Pons (tissue), 1 donor: ENCODE measurements around the gene MTHFD1L.
A peak's percentile ranks its signal among the peaks of the same experiment; 100 is the strongest.

ENCODE experiments used
- DNase-seq: peaks from one replicate; pipeline ENCODE4 v3.0.0-alpha.2; 2016; ENCODE audit warnings: low spot score

MTHFD1L gene

DNA sequence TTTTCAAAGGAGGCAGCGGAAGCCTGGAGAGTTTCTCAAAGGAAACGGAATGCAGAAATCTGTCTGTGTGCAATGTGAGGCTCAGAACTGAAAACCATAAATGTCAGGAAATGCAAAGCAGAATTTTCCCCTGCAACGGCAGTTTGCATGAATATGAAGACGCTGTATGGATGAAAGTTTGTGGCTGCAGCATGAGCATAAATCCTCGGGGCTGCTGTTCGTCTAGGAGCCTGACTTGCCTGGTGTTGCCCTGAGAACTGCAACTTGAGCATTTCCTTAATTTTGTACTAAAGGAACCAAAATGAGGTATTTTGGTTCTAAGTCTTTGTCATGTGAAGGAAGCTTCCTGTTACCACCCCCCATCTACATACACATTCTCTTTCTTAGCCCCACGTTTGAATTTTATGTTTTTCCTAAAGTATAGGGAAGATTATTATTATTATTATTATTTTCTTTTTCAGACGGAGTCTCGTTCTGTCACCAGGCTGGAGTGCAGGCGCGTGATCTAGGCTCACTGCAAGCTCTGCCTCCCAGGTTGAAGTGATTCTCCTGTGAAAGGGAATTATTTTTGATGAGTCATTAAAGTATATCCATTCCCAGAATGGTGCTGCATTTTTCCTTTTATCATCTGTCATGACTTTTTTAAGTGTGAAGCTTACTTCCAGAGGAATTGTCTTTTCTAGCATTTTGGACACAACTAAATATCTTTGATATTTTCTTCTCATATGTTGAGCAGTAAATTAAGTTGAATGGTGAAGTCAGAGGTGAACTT lies 33.1 kb downstream of the MTHFD1L start:
- DNase-seq: no peak

DNA sequence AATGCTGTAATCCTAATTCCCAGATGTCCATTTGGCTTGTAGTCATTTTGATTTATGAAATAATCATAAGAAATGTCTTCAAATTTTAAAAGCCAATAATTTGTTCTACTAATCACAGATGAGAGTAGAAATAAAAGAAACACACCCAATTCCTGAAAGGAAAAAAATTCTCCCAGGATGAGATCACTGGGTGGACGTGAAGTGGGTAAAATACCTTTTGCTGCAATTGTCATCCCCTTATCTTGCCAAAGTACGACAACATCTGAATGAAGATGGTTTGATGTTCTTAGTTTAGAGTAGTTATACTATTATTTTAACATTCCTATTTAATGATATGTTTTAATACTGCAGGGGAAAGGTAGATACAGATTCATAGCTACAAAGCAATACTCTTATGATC lies 33.7 kb downstream of the MTHFD1L start:
- no peak for DNase-seq

DNA sequence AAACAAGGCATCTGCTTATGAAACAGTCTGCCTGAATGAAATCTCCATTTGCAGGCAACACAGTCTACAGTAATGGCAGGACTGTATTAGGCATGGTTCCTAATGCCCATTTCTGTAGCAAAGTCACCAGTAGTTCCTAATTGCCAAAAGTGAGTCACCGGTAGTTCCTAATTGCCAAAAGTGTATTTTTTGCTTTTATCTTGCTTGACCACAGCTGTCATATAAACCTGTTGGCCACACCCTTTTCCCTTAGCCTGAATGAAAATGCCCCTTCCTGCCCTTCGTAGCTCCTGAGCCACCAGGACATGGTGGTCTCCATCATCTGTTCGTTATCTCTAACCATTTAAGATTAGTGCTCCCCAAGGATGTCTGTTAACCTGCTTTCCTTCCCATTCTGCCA lies 34.5 kb downstream of the MTHFD1L start:
- DNase-seq: no peak

DNA sequence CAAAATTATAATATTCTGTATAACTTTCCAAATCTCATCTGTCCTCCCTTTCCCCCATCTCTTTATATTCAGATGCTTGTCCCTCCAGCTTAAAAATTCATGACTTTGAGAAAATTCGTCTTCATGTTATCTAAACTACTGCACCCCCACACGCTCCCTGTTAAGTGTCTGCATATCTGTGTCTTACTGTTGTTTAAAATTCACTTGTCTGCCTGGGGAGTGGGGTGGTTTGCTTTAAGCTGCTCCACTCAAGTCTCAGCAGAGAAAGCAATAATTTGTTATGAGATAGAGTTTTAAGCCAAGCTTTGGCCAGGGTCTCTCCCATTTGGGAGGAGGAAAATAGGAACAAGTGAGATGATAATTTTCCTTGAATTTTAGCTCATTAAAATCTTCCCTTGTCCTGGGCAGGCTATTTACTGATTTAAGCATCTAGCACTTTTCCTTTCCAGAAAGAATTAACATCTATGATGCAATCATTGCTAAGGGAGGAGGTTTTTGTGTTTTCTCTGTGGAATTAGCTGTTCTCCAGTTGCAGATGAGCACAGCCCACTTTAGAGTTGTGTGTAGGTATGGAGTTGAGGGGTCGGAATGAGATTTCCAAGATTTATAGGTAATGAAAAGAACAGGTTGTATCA lies 36.8 kb downstream of the MTHFD1L start:
- no peak for DNase-seq

DNA sequence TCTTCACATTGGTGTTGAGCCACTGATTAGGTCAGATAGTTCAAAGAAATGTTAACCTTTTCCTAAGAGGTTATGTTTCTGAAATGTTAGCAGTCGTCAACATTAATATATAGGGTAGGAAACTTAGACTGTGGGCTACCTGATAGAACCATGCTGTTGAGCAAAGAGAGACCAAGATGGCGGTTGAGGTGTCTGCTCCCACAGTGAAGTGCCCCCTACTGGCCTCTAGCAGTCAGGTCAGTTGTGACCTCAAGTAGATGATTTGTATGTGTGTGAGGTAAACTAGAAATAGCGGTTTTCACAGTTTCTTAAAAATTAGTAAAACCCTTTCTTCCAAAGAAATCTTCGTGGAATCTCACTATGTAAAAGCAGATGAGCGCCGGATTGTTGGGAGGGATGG lies 40.3 kb downstream of the MTHFD1L start:
- no peak for DNase-seq

DNA sequence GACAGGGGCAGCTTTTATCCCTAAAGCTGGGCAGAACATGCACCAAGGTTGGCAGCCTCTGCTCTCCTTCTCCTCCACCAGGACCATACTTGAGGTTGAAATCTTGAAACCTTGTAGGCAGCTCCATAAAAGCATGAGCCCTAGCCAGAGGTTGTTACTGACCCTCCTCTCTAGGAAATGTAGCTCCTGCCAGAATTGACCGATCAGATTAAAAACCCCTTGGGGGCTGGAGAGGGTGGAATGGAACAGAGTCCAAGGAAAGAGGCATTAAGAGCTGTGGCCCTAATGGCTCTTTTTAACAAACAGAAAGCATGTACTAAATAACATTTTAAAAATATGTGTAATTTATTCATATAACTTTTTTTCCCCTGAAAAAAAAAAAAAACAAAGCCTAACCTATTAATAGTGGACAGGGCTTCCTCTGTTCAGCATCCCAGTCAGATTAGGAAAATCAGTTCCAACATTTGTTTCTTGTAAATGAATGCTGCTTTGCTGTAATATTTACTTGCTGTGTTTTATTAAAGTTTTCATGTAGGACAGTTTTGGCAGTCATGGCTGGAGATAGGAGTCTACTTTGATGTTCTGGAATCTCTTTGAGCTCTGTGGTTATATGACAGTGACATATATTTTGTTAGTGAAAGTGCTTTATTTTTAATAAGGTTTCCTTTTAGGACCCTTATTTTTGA lies 41.3 kb downstream of the MTHFD1L start:
- DNase-seq: no peak

DNA sequence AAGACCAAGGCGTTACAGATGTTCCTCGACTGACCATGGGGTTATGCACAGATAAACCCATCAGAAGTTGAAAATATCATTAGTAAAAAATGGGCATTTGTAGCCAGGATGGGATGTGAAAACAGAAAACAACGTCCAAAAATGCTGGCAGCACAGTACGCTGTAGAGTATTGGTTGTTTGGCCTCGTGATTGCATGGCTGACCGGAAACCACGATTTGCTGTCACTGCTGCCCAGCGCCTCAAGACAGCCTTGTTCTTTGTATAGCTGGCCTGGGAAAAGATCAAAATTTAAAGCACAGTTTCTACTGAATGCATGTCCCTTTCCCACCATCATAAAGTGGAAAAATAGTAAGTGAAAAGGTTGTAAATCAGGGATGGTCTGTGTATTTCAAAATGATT lies 41.9 kb downstream of the MTHFD1L start:
- DNase-seq: peak; percentile 58

DNA sequence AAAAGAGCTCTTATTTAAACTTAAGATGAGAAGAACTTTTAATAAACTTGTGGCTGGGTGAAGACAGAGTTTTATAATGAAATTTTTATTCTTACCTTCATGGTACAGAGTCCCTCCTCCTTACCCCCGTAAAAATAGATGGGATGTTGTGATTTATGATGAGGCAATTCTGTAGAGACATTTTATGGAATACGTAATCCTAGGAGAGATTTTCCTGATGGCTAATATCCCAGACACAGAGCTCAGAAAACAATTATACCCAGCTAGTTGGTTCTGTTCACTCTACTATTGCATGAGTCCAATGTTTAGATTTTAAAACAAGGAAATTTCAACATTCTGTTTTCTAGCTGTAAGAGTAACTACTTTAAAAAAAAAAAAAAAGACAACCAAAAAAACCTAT lies 43.4 kb downstream of the MTHFD1L start:
- DNase-seq: no peak

DNA sequence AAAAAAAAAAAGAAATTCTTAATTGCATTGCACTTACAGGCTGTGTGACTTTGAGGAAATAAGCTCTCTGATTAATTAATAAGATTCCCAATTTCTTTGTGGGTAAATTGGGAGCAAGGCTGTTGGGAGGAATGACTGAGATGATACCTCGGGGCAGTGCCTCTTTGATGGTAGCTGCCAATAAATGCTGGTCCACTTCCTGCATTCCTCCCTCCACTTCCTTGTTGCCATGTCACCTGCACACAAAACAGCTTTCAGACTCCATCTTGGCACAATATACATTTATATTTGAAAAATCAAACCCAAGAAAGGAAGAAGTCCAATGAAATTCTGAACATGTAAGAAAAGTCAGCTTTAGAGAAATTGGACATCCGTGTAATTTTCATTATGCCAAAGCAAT lies 45.1 kb downstream of the MTHFD1L start:
- DNase-seq: no peak

DNA sequence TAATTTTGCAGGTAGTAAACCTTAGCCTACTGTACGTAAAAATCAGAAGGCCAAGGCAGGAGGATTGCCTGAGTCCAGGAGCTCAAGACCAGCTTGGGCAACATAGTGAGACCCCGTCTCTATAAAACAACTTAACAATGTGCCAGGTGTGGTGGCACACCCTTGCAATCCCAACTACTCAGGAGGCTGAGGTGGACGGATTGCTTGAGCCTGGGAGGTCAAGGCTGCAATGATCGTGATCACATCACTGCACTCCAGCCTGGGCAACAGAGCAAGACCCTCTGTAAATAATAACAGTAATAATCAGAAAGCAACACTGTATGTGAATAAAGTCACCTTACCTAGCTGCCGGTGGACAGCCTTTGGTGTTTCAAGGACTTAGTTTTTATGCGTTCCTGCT lies 48.9 kb downstream of the MTHFD1L start:
- no peak for DNase-seq

DNA sequence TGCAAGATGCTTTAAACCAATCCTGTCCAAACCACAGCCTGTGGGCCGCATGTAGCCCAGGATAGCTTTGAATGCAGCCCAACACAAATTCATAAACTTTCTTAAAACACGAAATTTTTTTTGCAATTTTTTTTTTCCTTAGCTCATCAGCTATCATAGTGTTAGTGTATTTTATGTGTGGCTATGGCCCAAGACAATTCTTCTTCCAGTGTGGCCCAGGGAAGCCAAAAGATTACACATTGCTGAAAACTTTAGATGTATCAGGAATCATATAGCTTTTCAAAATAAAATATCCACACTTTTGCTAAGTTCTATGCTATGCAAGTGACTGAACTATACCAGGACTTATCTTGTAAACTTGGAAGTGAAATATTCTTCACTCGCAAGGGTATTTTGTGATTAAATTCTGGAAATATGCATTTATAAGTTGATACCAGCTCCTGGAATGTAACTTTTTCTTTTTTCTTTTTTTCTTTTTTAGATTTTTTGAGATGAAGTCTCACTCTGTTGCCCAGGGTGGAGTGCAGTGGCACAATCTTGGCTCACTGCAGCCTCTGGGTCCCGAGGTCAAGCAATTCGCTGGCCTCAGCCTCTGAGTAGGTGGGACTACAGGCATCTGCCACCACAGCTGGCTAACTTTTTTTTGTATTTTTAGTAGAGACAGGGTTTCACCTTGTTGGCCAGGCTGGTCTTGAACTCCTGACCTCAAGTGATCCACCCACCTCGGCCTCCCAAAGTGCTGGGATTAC lies 49.8 kb downstream of the MTHFD1L start:
- no peak for DNase-seq

DNA sequence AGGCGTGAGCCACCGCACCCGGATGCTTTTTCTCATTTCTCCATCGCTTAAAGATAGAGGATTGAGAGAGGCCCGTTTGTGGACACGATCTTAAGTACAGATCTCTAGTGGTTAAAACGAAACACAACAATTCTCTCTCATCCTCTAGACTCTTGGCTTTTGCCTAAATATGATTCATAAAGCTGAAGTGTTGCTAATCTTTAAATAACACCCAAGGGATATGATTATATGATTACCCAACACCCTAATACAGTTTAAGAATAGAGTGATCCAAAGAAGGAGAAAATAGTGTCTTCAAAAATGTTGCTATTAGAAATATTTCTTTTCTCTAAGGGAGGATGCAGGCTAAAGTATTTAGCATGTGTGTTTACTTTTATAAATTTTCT lies 50.4 kb downstream of the MTHFD1L start:
- no peak for DNase-seq

DNA sequence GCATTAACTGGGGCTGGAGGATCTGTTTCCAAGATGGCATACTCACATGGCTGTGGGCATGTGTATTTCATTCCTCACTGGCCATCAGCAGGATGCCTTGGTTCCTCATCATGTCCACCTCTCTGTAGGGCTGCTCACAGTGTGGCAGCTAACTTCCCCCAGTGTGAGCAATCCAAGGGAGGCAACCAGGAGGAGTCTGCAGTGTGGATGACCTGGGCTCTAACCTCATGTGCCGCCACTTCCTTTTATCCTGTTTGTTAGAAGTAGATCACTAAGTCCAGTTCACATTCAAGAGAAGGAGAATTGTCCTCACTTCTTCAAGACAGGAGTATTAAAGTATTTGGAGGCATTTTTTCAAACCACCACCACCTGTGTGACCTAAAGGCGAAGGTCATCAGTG lies 54.4 kb downstream of the MTHFD1L start:
- no peak for DNase-seq

DNA sequence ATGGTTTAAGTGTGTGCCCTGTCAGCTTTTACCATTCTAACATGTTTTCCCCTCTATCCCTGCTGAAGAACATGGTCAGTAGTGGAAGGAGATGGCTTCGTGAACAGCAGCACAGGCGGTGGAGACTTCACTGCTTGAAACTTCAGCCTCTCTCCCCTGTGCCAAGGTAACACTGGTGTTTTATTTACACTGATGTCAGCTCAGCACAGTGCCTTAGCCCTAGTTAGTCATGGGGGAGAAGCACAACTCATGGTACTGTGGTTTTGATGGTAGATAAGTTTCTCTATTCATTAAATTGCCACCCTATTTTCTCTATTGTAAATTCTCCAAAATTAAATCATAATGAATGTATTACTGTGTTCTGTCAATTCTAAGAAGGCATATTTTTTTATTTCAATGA lies 56.6 kb downstream of the MTHFD1L start:
- no peak for DNase-seq

DNA sequence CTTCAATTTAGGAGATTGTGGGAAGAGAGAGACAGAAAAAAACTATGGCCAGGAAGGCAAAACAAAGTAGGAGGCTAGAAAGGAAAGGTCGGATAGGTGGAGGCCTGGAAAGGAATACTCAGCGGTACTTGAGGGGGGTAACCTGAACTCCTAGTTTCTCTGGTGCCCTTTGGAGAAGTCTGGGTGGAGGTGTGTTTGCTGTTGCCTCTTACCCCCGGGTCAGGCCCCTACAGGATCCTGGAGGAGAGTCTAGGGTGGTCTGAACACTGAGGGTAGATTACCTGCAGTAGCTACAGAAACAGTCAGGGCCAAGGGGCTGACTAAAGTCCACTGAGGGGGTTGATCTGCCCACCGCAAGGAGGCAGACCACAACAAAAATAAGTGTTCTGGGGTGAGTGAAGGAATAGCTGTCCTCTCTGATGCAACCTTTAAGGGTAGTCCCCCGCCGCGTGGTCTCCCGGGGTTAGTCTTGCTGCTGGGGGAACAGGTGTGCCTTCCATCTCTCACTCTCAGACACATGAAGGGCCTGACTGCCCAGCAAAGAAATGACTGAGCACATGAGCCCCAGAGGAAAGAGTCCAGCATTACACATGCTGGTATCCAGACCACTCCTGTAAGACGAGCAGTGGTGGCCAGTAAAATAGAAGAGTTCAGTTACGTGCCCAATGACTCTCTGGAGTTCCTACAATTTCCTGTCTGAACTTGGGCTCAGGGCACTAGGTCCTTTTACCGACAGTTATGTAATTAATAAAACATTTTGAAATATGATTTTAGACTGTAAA lies 59.5 kb downstream of the MTHFD1L start:
- no peak for DNase-seq

DNA sequence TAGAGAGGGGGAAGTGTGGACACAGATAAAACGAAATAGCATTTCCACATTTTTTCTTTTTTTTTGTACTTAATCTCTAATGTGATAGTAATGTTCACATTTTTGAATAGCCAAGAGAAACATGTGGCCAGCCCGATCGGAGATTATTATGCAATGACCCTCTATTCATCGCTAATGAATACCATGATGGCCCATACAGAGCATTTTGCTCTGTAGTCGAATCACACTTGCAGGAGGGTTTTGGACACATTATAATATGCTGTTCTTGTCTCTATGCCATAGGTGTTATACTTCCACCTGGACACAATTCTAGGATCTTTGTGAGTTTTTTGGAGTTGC lies 60.1 kb downstream of the MTHFD1L start:
- no peak for DNase-seq

DNA sequence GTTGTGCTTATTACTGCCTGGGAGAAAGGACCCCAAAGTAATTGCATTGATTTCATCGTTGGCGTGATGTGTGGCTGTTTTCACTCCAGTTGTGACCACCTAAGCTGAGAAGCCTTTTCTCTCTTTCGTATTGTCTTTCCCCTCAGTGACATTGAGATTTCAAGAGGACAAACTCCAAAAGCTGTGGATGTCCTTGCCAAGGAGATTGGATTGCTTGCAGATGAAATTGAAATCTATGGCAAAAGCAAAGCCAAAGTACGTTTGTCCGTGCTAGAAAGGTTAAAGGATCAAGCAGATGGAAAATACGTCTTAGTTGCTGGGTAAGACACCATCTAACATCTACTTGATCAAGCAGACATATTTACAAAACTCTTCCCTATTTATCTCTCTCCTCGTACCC lies 60.5 kb downstream of the MTHFD1L start:
- no peak for DNase-seq

DNA sequence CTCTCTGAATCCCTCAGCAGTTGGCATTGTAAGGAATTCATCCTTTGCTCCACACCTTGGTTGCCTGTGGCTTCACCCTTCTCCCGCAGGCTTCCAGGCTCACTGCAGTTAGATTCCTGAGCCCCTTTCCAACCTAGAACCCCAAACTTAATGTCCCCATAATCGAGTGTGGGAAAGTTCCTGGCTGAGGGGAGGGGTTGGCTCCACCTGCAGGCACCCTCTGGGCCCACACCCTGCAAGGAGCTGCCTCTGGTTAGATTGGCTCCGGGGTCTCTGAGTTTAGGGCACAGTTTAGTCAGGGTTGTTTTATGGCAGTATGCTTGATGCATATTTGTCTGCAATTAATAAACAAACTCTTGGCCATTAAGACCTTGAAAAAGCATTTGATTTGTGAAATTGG lies 63.4 kb downstream of the MTHFD1L start:
- DNase-seq: no peak

DNA sequence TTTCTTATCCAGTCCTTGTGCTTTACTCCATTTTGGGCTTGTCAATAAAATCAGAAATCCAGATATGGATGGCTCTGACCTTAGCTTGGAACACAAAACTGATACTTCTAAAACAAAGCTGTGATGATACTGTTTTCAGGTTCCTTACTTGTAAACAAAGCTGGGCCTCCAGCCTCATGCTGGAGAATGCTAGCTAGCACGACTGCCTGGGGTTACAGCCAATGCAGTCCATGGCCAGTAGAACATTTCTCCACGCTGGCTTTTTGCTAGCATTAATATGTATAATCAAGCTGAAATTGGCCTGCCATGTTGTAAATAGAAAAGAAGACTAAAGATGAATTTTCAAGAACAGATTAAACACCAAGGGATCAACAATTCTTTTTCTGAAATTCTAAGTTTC lies 63.9 kb downstream of the MTHFD1L start:
- no peak for DNase-seq

DNA sequence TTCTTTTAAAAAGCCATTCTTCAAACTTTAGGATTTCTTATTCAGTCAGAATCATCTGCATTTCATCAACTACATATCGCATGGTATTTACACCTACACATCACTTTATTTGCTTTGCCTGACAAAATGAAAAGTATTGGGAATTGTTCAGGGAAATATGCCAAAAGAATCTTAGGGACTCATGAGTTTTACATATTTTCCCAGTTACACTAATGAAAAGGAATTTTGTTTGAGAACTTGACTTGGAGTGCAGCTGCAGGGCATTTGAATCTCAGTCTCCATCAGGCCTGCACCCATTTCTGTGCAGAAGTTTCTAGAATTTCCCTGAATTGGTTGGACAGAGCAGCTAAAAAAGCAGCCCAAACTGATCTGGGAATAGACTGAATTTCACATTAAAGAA lies 65.3 kb downstream of the MTHFD1L start:
- no peak for DNase-seq

DNA sequence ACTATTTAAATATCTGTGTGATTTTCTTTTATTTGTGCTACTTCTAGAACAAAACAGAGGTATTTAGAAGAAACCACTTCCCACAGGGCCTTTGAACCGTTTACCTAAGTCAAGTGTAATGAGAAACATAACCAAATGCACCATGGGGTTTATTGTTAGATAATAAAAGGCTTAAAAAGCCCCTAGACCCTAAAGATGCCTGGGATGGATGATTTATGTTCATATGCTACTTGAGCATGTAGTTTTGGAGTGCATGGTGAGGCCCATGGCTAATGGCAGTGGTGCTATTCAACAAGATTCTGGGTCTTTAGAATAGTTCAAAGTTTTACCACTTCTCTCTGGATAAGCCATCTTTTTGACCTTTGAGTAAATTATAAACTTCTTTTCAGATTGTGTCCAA lies 65.9 kb downstream of the MTHFD1L start:
- DNase-seq: no peak

DNA sequence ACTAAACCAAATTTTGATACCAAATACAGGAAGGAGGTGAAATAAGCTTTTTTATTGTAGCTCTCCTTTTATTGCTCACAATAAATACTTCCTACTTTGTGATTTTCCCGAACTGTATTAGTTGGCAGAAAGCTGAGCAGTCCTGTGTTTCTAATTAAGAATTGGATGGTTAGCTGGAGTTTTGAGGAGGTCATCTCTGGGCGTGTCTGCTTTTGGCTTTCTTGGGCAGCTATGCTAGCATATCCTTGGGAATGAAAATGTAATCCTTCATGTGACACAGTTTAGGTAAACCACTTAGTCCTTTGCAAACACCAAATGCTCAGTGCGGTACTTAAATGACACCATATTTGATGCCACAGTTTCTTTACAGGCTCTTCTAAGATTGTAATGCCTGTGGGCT lies 67.5 kb downstream of the MTHFD1L start:
- DNase-seq: no peak
